GM10248 (cell line): ENCODE results near the gene MCM8.
"Not testable (repeated sequence)": the region's sequence is repeated elsewhere in the genome, so short reads cannot be mapped to it uniquely, and the experiment has no call there.

Experiments used
- CTCF ChIA-PET: fragments of 300-600 bp; sonication (Branson Sonifier 250); formaldehyde crosslinking; extraction: SDS; loops from one replicate; lab custom pipeline; 2021; ENCODE audit warnings: antibody characterized with exemption; lab: Yijun Ruan, JAX
- POLR2A ChIA-PET: fragments of 350-650 bp; sonication (Branson Sonifier 250); formaldehyde crosslinking; extraction: SDS; loops from one replicate; lab custom pipeline; 2020; ENCODE audit warnings: antibody characterized with exemption; lab: Yijun Ruan, JAX
- DNase-seq: peaks from one replicate; pipeline ENCODE4 v3.0.0; 2012; ENCODE audit errors: extremely low spot score
- TF ChIP-seq, protein P1 (sequence below): IDR thresholded peaks from 2 replicates; pipeline ENCODE4 v1.5.1; 2012; ENCODE audit warnings: mild to moderate bottlenecking, low read depth; ENCODE audit errors: extremely low read depth, missing control alignments, control extremely low read depth

The MCM8 gene

DNA sequence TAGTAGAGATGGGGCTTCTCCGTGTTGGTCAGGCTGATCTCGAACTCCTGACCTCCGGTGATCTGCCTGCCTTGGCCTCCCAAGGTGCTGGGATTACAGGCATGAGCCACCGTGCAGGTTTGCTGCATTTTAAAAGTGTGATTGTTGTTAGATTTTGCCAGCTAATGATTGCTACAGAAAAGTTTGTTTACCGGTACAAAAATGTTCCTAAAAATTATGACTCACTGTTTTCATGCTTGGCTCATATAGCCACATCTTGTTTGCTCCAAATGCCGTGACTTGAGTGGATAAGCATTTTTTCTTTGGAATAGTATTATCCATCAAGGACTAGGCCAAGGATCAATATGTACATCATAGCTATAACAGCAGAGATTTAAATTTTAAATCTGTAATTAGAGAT, 79.1 kb downstream of the MCM8 start:
- TF ChIP-seq, protein P1, sequence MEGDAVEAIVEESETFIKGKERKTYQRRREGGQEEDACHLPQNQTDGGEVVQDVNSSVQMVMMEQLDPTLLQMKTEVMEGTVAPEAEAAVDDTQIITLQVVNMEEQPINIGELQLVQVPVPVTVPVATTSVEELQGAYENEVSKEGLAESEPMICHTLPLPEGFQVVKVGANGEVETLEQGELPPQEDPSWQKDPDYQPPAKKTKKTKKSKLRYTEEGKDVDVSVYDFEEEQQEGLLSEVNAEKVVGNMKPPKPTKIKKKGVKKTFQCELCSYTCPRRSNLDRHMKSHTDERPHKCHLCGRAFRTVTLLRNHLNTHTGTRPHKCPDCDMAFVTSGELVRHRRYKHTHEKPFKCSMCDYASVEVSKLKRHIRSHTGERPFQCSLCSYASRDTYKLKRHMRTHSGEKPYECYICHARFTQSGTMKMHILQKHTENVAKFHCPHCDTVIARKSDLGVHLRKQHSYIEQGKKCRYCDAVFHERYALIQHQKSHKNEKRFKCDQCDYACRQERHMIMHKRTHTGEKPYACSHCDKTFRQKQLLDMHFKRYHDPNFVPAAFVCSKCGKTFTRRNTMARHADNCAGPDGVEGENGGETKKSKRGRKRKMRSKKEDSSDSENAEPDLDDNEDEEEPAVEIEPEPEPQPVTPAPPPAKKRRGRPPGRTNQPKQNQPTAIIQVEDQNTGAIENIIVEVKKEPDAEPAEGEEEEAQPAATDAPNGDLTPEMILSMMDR: no peak
- ChIA-PET CTCF (interaction anchor here (1.2 to 1.5 kb wide), 3 partner anchors 10 to 14 kb away, joined by 3 read pairs; no protein-coding TSS in a partner anchor), POLR2A (no interaction called here)
- no peak for DNase-seq

DNA sequence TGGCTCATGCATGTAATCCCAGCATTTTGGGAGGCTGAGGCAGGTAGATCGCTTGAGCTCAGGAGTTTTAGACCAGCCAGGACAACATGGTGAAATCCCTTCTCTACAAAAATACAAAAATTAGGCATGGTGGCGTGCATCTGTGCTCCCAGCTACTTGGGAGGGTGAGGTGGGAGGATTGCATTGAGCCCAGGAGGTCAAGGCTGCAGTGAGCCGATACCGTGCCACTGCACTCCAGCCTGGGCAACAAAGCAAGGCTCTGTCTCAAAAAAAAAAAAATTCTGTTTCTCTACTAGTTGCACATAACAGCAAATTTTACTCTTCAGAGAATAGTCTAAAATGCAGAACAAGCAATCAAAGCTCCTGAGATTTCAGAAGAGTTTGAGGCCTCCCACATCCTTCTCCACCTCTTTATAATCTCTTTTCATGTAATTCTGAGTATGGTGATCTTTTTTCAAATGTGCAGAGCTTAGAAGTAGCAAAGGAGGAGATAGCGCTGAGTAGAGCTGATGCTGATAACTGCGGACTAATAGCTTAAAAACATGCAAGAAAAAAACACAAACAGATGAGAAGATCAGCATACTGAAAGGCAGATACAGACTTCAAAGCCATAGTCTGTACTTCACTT, 80.1 kb downstream of the MCM8 start:
- TF ChIP-seq, protein P1: no peak
- no peak for DNase-seq
- POLR2A ChIA-PET: no interaction called here
- CTCF ChIA-PET: no interaction called here

DNA sequence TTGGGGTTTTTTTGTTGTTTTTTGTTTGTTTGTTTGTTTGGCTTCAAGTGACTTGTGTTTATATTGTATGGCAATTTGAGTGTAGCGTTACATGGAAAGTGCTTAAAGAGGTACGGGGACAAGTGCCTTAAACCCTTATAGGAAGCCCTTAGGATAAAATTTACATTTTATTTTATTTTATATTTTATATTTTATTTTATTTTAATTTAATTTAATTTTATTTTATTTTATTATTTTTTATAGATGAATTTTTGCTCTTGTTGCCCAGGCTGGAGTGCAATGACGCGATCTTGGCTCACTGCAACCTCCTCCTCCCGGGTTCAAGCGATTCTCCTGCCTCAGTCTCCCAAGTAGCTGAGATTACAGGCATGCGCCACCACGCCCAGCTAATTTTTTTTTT, 82.5 kb downstream of the MCM8 start:
- DNase-seq, POLR2A ChIA-PET: not testable (repeated sequence)
- CTCF ChIA-PET: interaction anchor here (1.4 to 1.8 kb wide), 2 partner anchors 9 to 30 kb away, joined by 3 to 4 read pairs; no protein-coding TSS in a partner anchor

DNA sequence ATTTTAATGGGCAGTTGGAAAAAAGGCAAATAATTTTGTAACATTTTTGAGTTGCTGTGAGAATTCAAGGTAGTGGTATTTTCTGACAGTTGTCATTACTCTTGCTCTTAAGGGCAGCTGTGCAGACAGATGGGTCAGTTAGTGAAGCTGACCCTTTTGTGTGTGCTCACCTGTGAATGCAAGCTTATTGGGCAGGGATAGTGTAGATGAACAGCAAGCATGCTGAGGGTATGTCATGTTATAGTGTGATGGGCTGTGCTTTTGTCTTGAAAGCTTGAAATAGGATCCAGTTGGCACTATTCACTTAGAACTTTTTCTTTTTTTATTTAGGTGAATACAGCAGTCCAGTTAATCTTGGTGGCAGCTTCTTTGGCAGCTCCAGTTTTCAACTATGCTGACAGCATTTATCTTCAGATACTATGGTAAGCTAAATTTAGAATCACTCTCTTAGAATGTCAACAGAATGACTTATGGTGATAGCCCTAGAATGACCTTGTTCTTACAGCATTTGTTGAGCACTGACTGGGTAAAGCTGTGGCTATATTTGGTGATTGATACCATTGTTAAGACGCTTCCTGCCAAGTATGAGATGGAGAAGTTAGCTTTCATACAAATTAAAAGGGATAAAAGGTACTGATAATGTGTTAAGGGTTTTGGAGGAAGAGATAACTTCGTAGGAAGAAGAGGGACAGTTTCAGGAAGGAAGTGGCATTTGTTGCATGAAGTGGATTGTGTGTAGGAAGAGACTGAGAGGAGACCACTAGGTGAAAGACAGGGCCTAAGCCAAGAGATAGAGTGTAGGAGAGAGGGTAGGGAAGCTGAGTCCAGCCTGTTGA, 83.9 kb downstream of the MCM8 start:
- ChIA-PET POLR2A (interaction anchor here (0.6 kb wide), 1 partner anchor 21 kb away, joined by 4 read pairs; no protein-coding TSS in a partner anchor), CTCF (interaction anchor here (1.2 to 1.8 kb wide), 5 partner anchors 9 to 504 kb away, joined by 3 to 4 read pairs (median 4); no protein-coding TSS in a partner anchor)
- no peak for DNase-seq
- TF ChIP-seq, protein P1: no peak

DNA sequence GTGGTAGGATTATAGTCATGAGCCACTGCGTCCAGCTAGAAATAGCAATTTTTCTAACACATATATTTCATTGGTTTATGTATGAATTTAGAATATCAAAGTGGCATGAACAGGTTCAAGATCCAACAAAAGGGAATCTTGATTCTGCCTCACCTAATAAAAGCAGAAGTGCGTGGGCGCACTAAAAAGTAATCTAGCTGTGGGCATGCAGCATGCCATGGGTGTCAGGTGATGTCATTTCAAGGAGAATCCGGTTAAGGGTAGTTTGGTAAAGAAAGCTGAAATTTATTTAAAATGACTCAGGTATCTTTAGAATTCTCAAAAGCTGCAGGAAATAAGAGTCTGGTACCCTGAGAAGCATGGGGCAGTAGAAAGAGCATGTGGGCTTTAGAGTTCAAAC, 85.8 kb downstream of the MCM8 start:
- TF ChIP-seq, protein P1: no peak
- ChIA-PET POLR2A (no interaction called here), CTCF (no interaction called here)
- DNase-seq: no peak

DNA sequence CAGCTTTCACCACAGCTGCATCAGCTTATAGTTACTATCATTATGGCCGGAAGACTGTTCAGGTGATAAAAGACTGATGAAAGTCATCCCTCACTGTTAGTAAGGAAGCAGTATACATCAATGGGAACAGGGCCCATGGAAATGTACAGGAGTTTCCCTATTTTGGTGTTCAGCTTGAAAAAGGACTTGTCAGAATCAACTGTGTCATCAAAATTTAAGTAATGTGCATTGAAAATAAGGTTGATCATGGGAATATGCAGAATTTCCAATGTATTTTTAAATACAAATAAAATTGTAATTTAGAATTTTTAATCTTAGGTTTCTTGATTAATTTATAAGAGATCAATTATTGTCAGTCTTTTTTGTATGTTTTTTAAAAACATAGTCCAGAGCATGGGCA, 86.6 kb downstream of the MCM8 start:
- CTCF ChIA-PET: no interaction called here
- TF ChIP-seq, protein P1: no peak
- POLR2A ChIA-PET: no interaction called here
- no peak for DNase-seq

DNA sequence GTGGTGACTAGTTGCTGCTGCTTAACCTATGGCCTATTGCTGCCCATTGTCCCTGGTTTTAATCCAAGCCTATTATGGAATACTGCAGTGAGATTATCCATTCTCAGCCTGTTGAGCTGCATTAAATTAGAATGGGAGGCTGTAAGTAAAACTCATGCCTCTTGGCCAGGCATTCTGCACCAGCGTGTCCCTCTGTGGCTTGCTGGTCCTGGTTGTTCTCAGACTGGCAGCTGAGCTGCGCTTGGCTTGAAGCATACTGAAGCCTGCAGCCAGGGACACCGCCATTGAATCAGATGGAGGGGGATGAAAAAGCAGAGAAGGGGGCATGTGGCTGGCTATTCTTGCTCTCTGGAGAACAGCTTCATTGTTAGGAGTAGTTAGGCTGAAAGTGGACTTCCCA, 87.8 kb downstream of the MCM8 start:
- TF ChIP-seq, protein P1: no peak
- ChIA-PET POLR2A (no interaction called here), CTCF (interaction anchor here (1.3 to 1.6 kb wide), 2 partner anchors 21 to 508 kb away, joined by 3 to 5 read pairs; no protein-coding TSS in a partner anchor)
- no peak for DNase-seq
